Panc1 (cell line): ENCODE results near the gene SYPL2. TPM values are rescaled to one million over a fixed set of nuclear protein-coding genes. Genes with fewer than 3 reads are reported as not detected.

Source experiments
- ATAC-seq: fragments of 200-7000 bp; cut with Tn5 transposase; 2 replicates; pipeline ENCODE4 v1.9.1; 2020; ENCODE audit warnings: mild to moderate bottlenecking, moderate library complexity
- BruUV-seq: library from RNA; stranded (reverse); fragments of 400-500 nt; replicated peaks from 2 replicates; lab custom pipeline; 2021; lab: Mats Ljungman, UMichigan
- CTCF ChIA-PET: fragments of 300-600 bp; sonication (Branson Sonifier 250); formaldehyde crosslinking; loops from one replicate; lab custom pipeline; 2022; ENCODE audit warnings: antibody characterized with exemption; lab: Charles Lee
- POLR2A ChIA-PET: fragments of 300-600 bp; sonication (Branson Sonifier 250); formaldehyde crosslinking; loops from one replicate; lab custom pipeline; 2022; ENCODE audit warnings: antibody characterized with exemption; lab: Charles Lee
- DNase-seq: peaks from one replicate; pipeline ENCODE4 v3.0.0-alpha.2; 2010; ENCODE audit warnings: low read depth, low spot score
- H3K27ac ChIP-seq: 2 replicates; pipeline ENCODE4 v1.5.1; 2011; ENCODE audit warnings: mild to moderate bottlenecking, low read length, inconsistent platforms
- H3K27me3 ChIP-seq: fragments of 200-500 bp; sonication (Bioruptor generic); 2 replicates; pipeline ENCODE4 v1.6.0; 2014; ENCODE audit warnings: low read length, inconsistent platforms; ENCODE audit not compliant: control insufficient read depth, insufficient read depth
- H3K36me3 ChIP-seq: fragments of 200-500 bp; sonication (Bioruptor generic); 2 replicates; pipeline ENCODE4 v1.5.1; 2014; ENCODE audit warnings: inconsistent platforms, mild to moderate bottlenecking, low read length, moderate library complexity; ENCODE audit not compliant: control insufficient read depth, insufficient read depth
- H3K4me1 ChIP-seq: 2 replicates; pipeline ENCODE4 v1.5.1; 2011; ENCODE audit warnings: inconsistent platforms, mild to moderate bottlenecking, low read length, moderate library complexity; ENCODE audit not compliant: control insufficient read depth, insufficient read depth
- H3K4me3 ChIP-seq, 2 experiments: 2 replicates each; pipeline ENCODE4 v1.5.1; 2011 to 2012; ENCODE audit warnings: low read depth in 2 of 2, low read length in 2 of 2, mild to moderate bottlenecking in 2 of 2, inconsistent platforms in 1 of 2, moderate library complexity in 1 of 2
- H3K9me3 ChIP-seq: fragments of 200-500 bp; sonication (Bioruptor generic); 2 replicates; pipeline ENCODE4 v1.5.1; 2014; ENCODE audit warnings: low read depth, mild to moderate bottlenecking, inconsistent platforms, low read length, moderate library complexity; ENCODE audit not compliant: control insufficient read depth, insufficient read depth
- POLR2AphosphoS5 ChIP-seq: IDR thresholded peaks from 2 replicates; pipeline ENCODE4 v1.6.1; 2012; ENCODE audit warnings: mild to moderate bottlenecking, low read depth, low read length, moderate library complexity
- SIN3A ChIP-seq: IDR thresholded peaks from 2 replicates; pipeline ENCODE4 v1.6.1; 2012; ENCODE audit warnings: low read depth, mild to moderate bottlenecking, low read length, moderate library complexity, borderline replicate concordance; ENCODE audit not compliant: insufficient read depth
- TCF7L2 ChIP-seq: IDR thresholded peaks from 2 replicates; pipeline ENCODE4 v1.6.1; 2011; ENCODE audit warnings: mild to moderate bottlenecking, low read depth, low read length, inconsistent platforms
- in situ Hi-C: cut with HindIII; loops from 2 replicates; pipeline ENCODE4 v1.10.0; 2016; ENCODE audit warnings: low sequenced_read_pairs, low pct_unique_long_range_greater_than_20kb
- intact Hi-C: fragments of 100-400 bp; cut with micrococcal nuclease; formaldehyde crosslinking; loops from one replicate; pipeline ENCODE4 v1.10.0; 2022; ENCODE audit not compliant: unreplicated experiment
- total RNA-seq: library from RNA; stranded (reverse); gene quantifications from one replicate; pipeline ENCODE4 v1.2.1, GENCODE V29; 2021; ENCODE audit not compliant: unreplicated experiment
- TF ChIP-seq, protein P1 (sequence below): fragments of 450-650 bp; IDR thresholded peaks from 2 replicates; pipeline ENCODE4 v1.5.1; 2017; ENCODE audit warnings: mild to moderate bottlenecking
- TF ChIP-seq, protein P2 (sequence below), 2 experiments: IDR thresholded peaks; 2 replicates each; pipeline ENCODE4 v1.6.1; 2011 to 2012; ENCODE audit warnings: low read depth in 2 of 2, control low read depth in 1 of 2, low read length in 1 of 2, mild to moderate bottlenecking in 1 of 2, moderate library complexity in 1 of 2; ENCODE audit not compliant: insufficient read depth in 1 of 2

Gene SYPL2
- total RNA-seq, 1 experiment from 2014 or later = 0.74 TPM

DNA sequence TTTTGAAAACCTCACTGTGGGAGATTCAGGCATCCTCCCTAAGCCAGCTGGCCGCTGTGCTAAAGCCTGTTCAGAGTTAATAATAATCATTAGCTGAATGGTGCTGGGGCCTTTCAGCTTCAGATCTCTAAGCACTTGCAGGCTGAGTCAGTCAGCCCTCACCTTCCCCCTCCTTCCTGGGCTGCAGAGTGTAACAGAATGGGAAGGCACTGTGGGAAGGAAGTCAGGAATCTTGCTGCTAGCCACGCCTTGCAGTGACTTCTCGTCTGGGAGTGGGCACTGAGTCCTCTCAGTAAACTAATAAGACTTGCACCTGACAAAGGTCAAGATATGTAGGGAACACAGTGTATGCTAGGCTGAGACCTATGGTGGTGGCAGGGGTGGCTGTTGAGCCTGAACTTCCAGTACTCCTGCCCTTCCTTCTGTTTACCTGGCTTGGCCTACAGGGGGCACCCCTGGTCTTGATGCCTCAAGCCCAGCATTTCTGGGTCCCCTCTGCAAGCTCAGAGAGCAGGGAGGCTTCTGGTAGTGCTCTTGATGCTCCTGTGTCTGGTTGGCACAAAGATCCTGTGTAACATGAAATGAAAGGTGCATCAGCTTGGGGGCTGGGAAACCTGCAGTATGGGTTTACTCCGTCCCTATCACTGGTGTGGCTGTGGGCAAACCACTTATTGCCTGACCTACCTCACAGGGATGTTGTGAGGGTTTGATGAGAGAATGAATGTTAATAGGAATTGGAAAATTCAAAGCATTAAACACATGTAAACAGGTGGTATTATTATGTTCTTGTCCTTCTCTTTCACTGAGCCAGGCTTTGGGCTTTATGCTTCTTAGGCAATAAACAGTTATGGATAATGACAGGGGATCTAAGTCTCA is 33.6 kb downstream of the SYPL2 start:
- ChIA-PET POLR2A (no interaction called here), CTCF (interaction anchor here (0.6 to 5.2 kb wide), 2 partner anchors 30 to 32 kb away, joined by 3 to 23 read pairs; no protein-coding TSS in a partner anchor)
- Histone ChIP-seq H3K36me3 (no peaks in the 10 kb centered on the region), H3K4me1 (no peaks in the 10 kb centered on the region), H3K27ac (no peak overlapping the region), H3K9me3 (no peaks in the 10 kb centered on the region), H3K27me3 (no peaks in the 10 kb centered on the region), H3K4me3 (no peak overlapping the region)
- DNase-seq (no peak), ATAC-seq (peak; percentile 73)
- BruUV-seq = no TSS peak
- intact Hi-C loops = no loop called here
- TF ChIP-seq, protein P1, sequence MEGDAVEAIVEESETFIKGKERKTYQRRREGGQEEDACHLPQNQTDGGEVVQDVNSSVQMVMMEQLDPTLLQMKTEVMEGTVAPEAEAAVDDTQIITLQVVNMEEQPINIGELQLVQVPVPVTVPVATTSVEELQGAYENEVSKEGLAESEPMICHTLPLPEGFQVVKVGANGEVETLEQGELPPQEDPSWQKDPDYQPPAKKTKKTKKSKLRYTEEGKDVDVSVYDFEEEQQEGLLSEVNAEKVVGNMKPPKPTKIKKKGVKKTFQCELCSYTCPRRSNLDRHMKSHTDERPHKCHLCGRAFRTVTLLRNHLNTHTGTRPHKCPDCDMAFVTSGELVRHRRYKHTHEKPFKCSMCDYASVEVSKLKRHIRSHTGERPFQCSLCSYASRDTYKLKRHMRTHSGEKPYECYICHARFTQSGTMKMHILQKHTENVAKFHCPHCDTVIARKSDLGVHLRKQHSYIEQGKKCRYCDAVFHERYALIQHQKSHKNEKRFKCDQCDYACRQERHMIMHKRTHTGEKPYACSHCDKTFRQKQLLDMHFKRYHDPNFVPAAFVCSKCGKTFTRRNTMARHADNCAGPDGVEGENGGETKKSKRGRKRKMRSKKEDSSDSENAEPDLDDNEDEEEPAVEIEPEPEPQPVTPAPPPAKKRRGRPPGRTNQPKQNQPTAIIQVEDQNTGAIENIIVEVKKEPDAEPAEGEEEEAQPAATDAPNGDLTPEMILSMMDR = peak; percentile 70
- no peak for TF ChIP-seq TCF7L2
- in situ Hi-C loops = no loop called here

DNA sequence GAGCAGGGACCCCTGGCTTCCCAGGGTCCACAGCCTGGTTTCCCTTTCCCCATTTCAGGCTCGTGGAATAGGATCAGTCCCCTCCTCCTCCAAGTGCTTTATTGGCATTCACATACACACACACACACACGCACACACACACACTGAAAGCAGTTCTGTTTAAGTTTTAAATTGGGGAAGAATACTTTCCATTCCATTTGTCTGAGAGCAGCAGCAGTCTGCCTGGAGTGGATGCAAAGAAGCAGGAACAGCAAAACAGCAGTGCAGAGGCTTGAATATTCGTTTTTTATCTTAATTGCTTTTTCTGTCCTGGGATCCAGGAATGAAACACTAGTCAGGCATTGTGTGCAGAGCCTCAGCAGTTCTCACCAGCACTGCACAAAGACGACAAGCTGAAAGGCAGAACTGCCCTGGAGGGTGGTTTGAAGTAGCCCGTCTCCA is 34.6 kb downstream of the SYPL2 start:
- Histone ChIP-seq H3K9me3 (no peaks in the 10 kb centered on the region), H3K4me3 (no peak overlapping the region), H3K4me1 (no peaks in the 10 kb centered on the region), H3K27me3 (no peaks in the 10 kb centered on the region), H3K36me3 (no peaks in the 10 kb centered on the region), H3K27ac (no peak overlapping the region)
- intact Hi-C loops (no loop called here), in situ Hi-C loops (no loop called here)
- no peak for ATAC-seq
- TF ChIP-seq POLR2AphosphoS5 (no peak), TCF7L2 (no peak), SIN3A (no peak)
- TF ChIP-seq, protein P2, sequence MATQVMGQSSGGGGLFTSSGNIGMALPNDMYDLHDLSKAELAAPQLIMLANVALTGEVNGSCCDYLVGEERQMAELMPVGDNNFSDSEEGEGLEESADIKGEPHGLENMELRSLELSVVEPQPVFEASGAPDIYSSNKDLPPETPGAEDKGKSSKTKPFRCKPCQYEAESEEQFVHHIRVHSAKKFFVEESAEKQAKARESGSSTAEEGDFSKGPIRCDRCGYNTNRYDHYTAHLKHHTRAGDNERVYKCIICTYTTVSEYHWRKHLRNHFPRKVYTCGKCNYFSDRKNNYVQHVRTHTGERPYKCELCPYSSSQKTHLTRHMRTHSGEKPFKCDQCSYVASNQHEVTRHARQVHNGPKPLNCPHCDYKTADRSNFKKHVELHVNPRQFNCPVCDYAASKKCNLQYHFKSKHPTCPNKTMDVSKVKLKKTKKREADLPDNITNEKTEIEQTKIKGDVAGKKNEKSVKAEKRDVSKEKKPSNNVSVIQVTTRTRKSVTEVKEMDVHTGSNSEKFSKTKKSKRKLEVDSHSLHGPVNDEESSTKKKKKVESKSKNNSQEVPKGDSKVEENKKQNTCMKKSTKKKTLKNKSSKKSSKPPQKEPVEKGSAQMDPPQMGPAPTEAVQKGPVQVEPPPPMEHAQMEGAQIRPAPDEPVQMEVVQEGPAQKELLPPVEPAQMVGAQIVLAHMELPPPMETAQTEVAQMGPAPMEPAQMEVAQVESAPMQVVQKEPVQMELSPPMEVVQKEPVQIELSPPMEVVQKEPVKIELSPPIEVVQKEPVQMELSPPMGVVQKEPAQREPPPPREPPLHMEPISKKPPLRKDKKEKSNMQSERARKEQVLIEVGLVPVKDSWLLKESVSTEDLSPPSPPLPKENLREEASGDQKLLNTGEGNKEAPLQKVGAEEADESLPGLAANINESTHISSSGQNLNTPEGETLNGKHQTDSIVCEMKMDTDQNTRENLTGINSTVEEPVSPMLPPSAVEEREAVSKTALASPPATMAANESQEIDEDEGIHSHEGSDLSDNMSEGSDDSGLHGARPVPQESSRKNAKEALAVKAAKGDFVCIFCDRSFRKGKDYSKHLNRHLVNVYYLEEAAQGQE (IDR thresholded peaks at IDR 0.05; ENCODE audit: insufficient read depth in 1 of 2, low read depth in 2 of 2, low read length in 1 of 2) = no peak
- TF ChIP-seq, protein P1 = no peak
- DNase-seq = no peak
- ChIA-PET POLR2A (interaction anchor here (0.6 kb wide), 1 partner anchor 14 kb away, joined by 7 read pairs; no protein-coding TSS in a partner anchor), CTCF (no interaction called here)
- no TSS peak for BruUV-seq
